ENCODE measurements around the gene DNMT3A. TPM values are rescaled to one million over a fixed set of nuclear protein-coding genes. Genes with fewer than 3 reads are reported as not detected.
"Not testable (repeated sequence)": the region's sequence is repeated elsewhere in the genome, so short reads cannot be mapped to it uniquely, and the experiment has no call there.

DNMT3A gene
- total RNA-seq, 1 donor from 2014 or later = 219 TPM

DNA sequence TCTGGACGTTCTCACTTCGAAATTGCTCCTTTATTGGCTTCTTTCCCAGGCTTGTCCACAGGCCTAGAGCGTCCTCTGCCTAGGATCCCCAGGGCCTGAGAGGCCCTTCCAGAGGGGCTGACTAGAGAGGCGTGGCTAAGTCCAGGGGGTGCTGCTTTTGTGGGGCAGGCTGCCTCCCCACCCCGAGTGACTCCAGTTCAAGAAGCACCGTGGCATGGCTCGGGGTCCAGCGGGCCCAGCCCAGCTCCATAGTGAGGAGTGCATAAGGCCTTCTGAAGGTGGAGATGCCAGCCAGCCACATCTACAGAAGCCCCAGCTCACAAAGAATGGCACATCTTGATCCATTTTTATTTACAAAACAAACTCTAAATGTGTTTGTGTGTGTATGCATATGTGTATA, 128.5 kb downstream of the DNMT3A start:
- TF ChIP-seq, protein P1, sequence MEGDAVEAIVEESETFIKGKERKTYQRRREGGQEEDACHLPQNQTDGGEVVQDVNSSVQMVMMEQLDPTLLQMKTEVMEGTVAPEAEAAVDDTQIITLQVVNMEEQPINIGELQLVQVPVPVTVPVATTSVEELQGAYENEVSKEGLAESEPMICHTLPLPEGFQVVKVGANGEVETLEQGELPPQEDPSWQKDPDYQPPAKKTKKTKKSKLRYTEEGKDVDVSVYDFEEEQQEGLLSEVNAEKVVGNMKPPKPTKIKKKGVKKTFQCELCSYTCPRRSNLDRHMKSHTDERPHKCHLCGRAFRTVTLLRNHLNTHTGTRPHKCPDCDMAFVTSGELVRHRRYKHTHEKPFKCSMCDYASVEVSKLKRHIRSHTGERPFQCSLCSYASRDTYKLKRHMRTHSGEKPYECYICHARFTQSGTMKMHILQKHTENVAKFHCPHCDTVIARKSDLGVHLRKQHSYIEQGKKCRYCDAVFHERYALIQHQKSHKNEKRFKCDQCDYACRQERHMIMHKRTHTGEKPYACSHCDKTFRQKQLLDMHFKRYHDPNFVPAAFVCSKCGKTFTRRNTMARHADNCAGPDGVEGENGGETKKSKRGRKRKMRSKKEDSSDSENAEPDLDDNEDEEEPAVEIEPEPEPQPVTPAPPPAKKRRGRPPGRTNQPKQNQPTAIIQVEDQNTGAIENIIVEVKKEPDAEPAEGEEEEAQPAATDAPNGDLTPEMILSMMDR (IDR thresholded peaks at IDR 0.05; ENCODE audit: unreplicated experiment) = no peak
- no peaks in the 10 kb centered on the region for H3K27me3 Mint-ChIP-seq (ENCODE audit: low read depth)
- peak overlapping the region; percentile 2 for H3K27ac Mint-ChIP-seq
- H3K4me1 Mint-ChIP-seq = peaks cover 10% of the 10 kb centered on the region
- H3K36me3 Mint-ChIP-seq = no peaks in the 10 kb centered on the region
- H3K4me3 Mint-ChIP-seq = no peak overlapping the region
- DNase-seq (ENCODE audit: low spot score in 2 of 2, unreplicated experiment in 2 of 2) = no peak
- no peaks in the 10 kb centered on the region for H3K9me3 Mint-ChIP-seq

DNA sequence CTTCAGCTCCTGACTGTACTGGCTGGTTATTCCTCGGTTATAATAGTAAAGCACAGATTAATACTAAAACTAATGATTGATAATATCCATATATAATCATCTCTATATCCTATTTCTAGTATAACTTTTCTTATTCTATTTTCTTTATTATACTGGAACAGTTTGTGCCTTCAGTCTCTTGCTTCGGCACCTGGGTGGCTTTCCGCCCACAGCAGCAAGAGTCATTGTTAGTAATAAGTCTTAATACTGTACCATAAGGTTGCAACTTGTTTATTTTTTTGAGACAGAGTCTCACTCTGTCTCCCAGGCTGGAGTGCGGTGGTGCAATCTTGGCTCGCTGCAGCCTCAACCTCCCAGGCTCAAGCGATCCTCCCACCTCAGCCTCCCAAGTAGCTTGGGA, 130.8 kb downstream of the DNMT3A start:
- not testable (repeated sequence) for H3K36me3 Mint-ChIP-seq; H3K4me3 Mint-ChIP-seq; H3K4me1 Mint-ChIP-seq; H3K27ac Mint-ChIP-seq; H3K27me3 Mint-ChIP-seq (ENCODE audit: low read depth); DNase-seq (ENCODE audit: low spot score in 2 of 2, unreplicated experiment in 2 of 2); H3K9me3 Mint-ChIP-seq

DNA sequence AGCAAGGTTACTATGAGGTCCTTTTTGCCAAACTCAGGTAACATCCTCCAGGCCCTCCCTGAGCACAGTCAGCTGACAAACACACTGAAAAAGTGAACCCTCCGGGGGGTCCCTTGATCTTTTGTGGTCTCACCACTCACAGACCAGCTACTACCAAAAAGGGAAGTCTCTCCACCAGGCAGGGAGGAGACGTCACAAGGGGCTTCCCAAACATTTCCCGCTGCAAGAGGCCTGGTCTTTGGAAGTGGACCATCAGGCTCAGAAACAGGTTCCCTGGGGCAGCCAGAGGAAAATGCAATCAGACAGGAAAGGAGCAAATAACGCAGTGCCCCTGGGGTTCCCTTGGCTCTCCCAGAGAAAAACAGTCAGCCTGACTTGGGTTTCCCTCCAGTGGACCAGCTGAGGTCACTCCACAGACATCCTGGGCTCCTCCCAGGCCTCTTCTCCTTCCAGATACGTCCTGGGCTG, 134.6 kb downstream of the DNMT3A start:
- no peak overlapping the region for H3K27ac Mint-ChIP-seq

DNA sequence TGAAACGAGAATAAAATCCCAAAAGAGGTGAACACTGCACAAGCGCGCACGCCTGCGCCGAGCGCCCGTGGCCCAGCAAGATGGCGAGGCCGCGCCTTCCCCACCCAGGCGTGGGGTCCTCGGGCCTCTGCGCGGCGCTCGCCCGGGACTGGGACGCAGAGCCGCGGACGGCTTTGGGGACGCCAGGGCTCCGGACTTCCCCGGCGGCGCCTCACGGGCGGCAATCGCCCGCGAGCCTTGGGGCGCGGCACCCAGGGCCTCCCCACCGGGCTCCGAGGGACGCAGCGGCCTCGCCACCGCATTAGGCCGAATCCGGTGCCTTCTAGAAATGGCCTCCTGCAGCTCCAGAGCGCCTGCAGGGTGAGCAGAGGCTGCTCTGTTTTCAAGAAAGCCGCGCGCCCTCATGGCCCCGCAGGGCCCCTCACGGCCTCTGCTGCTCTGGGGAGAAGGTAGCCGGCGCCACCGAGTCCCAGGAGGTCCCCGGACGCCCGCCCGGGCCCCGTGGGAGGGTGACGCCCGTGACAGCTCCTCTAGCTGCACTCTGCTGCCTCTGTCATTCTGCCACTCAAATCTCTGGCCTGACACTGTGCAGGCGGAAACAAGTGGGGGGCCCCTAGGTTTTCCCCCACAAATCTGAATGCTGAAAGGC, 137.4 kb downstream of the DNMT3A start:
- Mint-ChIP-seq H3K27ac (no peak overlapping the region), H3K27me3 (ENCODE audit: low read depth) (peaks cover 2% of the 10 kb centered on the region), H3K9me3 (no peaks in the 10 kb centered on the region), H3K4me3 (no peak overlapping the region), H3K36me3 (no peaks in the 10 kb centered on the region), H3K4me1 (no peaks in the 10 kb centered on the region)
- no peak for DNase-seq (ENCODE audit: low spot score in 2 of 2, unreplicated experiment in 2 of 2)
- TF ChIP-seq, protein P1 (IDR thresholded peaks at IDR 0.05; ENCODE audit: unreplicated experiment) = no peak

More for the DNA sequence above, 134.6 kb downstream of the DNMT3A start:
- TF ChIP-seq, protein P1 (IDR thresholded peaks at IDR 0.05; ENCODE audit: unreplicated experiment) = no peak
- no peaks in the 10 kb centered on the region for H3K36me3 Mint-ChIP-seq
- DNase-seq (ENCODE audit: low spot score in 2 of 2, unreplicated experiment in 2 of 2) = no peak
- peaks cover 5% of the 10 kb centered on the region for H3K4me1 Mint-ChIP-seq
- no peak overlapping the region for H3K4me3 Mint-ChIP-seq
- H3K27me3 Mint-ChIP-seq (ENCODE audit: low read depth) = no peaks in the 10 kb centered on the region
- H3K9me3 Mint-ChIP-seq = no peaks in the 10 kb centered on the region

DNA sequence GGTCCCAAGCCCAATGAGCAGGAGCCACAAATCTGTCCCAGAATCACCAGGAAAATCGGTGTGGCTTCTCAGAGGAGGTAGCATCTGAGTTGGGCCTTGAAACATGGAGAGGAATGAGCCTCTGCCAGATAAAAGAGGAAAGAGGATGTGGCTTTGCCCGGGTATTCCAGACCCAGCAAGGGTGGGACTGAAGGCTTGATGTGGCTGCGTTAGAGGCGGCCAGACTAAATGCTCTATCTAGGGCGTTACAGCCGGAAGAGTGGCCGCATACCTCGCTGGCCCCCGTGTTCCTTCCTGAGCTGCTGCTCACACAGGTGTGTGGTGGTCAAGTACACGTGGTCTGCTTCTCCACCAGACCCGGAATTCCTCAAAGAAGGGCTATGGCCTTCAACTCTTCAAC, 139.4 kb downstream of the DNMT3A start:
- Mint-ChIP-seq H3K9me3 (no peaks in the 10 kb centered on the region), H3K4me3 (no peak overlapping the region)
- TF ChIP-seq, protein P1 (IDR thresholded peaks at IDR 0.05; ENCODE audit: unreplicated experiment) = no peak

DNA sequence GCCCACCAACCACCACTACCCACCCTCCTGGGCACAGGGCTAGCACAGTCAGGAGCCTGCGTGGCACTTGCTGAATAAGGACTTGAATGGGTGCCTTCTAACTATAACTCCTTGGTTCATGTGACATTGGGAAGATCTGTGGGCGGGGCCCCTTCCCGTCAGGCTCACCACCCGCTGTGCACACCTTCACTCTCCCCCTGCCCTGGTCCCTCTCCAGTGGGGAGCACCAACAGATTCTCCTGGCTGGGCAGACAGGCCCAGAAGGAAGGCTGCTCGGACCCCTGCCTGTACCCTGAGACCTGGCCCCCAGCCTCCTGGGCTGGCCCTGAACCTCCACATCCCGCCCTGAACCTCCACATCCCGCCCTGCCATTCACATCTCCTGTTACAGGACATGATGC, 139.9 kb downstream of the DNMT3A start:
- H3K27me3 Mint-ChIP-seq (ENCODE audit: low read depth) = peaks cover 2% of the 10 kb centered on the region
- peaks cover 11% of the 10 kb centered on the region for H3K4me1 Mint-ChIP-seq
- no peak overlapping the region for H3K27ac Mint-ChIP-seq
- TF ChIP-seq, protein P1 (IDR thresholded peaks at IDR 0.05; ENCODE audit: unreplicated experiment) = no peak
- DNase-seq (ENCODE audit: low spot score in 2 of 2, unreplicated experiment in 2 of 2) = no peak
- no peaks in the 10 kb centered on the region for H3K9me3 Mint-ChIP-seq
- no peaks in the 10 kb centered on the region for H3K36me3 Mint-ChIP-seq
- H3K4me3 Mint-ChIP-seq = no peak overlapping the region

More for the DNA sequence above, 139.4 kb downstream of the DNMT3A start:
- peaks cover 11% of the 10 kb centered on the region for H3K4me1 Mint-ChIP-seq
- no peaks in the 10 kb centered on the region for H3K36me3 Mint-ChIP-seq
- no peak overlapping the region for H3K27ac Mint-ChIP-seq
- H3K27me3 Mint-ChIP-seq (ENCODE audit: low read depth) = peaks cover 2% of the 10 kb centered on the region
- DNase-seq (ENCODE audit: low spot score in 2 of 2, unreplicated experiment in 2 of 2) = no peak
